Measurements from ENCODE around the gene RCBTB2.

- TF ChIP-seq, protein P1, sequence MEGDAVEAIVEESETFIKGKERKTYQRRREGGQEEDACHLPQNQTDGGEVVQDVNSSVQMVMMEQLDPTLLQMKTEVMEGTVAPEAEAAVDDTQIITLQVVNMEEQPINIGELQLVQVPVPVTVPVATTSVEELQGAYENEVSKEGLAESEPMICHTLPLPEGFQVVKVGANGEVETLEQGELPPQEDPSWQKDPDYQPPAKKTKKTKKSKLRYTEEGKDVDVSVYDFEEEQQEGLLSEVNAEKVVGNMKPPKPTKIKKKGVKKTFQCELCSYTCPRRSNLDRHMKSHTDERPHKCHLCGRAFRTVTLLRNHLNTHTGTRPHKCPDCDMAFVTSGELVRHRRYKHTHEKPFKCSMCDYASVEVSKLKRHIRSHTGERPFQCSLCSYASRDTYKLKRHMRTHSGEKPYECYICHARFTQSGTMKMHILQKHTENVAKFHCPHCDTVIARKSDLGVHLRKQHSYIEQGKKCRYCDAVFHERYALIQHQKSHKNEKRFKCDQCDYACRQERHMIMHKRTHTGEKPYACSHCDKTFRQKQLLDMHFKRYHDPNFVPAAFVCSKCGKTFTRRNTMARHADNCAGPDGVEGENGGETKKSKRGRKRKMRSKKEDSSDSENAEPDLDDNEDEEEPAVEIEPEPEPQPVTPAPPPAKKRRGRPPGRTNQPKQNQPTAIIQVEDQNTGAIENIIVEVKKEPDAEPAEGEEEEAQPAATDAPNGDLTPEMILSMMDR (tag by site-specific recombination; IDR thresholded peaks at IDR 0.05): no peak
- TF ChIP-seq ZNF529 (tag by site-specific recombination; IDR thresholded peaks at IDR 0.05; ENCODE audit: insufficient replicate concordance) (no peak), ZBTB8A (tag by site-specific recombination; IDR thresholded peaks at IDR 0.05) (no peak), ZBTB48 (tag by site-specific recombination; IDR thresholded peaks at IDR 0.05) (no peak), ZNF629 (tag by site-specific recombination; IDR thresholded peaks at IDR 0.05) (no peak), ATF2 (tag by site-specific recombination; IDR thresholded peaks at IDR 0.05; ENCODE audit: low read depth) (no peak), ZNF610 (tag by site-specific recombination; IDR thresholded peaks at IDR 0.05; ENCODE audit: borderline replicate concordance) (no peak), ZNF350 (tag by site-specific recombination; IDR thresholded peaks at IDR 0.05) (no peak)
- TF ChIP-seq, protein P2, sequence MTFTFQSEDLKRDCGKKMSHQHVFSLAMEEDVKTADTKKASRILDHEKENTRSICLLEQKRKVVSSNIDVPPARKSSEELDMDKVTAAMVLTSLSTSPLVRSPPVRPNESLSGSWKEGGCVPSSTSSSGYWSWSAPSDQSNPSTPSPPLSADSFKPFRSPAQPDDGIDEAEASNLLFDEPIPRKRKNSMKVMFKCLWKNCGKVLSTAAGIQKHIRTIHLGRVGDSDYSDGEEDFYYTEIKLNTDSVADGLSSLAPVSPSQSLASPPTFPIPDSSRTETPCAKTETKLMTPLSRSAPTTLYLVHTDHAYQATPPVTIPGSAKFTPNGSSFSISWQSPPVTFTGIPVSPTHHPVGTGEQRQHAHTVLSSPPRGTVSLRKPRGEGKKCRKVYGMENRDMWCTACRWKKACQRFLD (tag by site-specific recombination; IDR thresholded peaks at IDR 0.05): no peak
Measured at GRCh38 chr13:48508011-48508410, 24.9 kb downstream of the RCBTB2 start.
